AG04449 (cell line): ENCODE results near the gene CHEK2.
"Not testable (repeated sequence)": the region's sequence is repeated elsewhere in the genome, so short reads cannot be mapped to it uniquely, and the experiment has no call there.

Source experiments
- CTCF ChIA-PET: fragments of 350-600 bp; formaldehyde crosslinking; extraction: SDS; loops from one replicate; lab custom pipeline; 2021; ENCODE audit warnings: antibody characterized with exemption; lab: Yijun Ruan, JAX
- POLR2A ChIA-PET: fragments of 400-600, 350-600 bp; formaldehyde crosslinking; extraction: SDS; loops from one replicate; lab custom pipeline; 2020; ENCODE audit warnings: antibody characterized with exemption, inconsistent platforms; lab: Yijun Ruan, JAX
- DNase-seq: peaks from one replicate; pipeline ENCODE4 v3.0.0-alpha.2; 2010; ENCODE audit warnings: low read depth, low spot score
- H3K4me3 ChIP-seq: 2 replicates; pipeline ENCODE4 v1.5.1; 2011; ENCODE audit warnings: low read depth, mild to moderate bottlenecking, control low read depth, low read length
- CTCF ChIP-seq: IDR thresholded peaks from one replicate; pipeline ENCODE4 v1.5.1; 2011; ENCODE audit warnings: mild to moderate bottlenecking, moderate library complexity, low read length, control low read depth, inconsistent platforms; ENCODE audit not compliant: insufficient read depth; ENCODE audit errors: missing control alignments

The CHEK2 gene

GRCh38 chr22:28710576-28711191, 30.9 kb downstream of the CHEK2 start:
- no peak for TF ChIP-seq CTCF
- no peak overlapping the region for H3K4me3 ChIP-seq
- ChIA-PET CTCF (interaction anchor here (2.0 kb wide), 1 partner anchor 10 kb away, joined by 7 read pairs; no protein-coding TSS in a partner anchor), POLR2A (interaction anchor here (0.8 to 2.1 kb wide), 3 partner anchors 13 to 62 kb away, joined by 3 to 11 read pairs (median 9); partner anchors contain the start of genes CCDC117 and TTC28)
- peak; percentile 69 for DNase-seq

DNA sequence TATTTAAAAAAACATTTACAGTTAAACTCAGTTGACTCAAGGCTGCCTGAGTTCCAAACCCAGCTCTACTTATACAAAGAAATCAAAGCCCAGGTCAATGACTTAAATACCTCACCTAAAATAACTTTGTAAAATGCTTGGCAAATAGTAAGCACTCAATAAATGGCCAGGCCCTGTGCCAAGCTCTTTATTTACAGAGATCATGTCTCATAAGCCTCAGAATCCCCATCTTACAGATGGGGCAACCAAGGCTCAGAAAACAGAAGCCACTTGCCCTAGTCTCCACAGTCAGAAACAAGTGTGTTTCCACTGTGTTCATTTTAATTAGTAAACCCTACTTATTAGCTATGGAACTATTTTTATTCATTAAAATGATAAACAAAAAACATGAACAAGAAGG, 31.5 kb downstream of the CHEK2 start:
- H3K4me3 ChIP-seq = no peak overlapping the region
- CTCF ChIA-PET = interaction anchor here (1.2 to 2.0 kb wide), 2 partner anchors 10 to 13 kb away, joined by 3 to 7 read pairs; no protein-coding TSS in a partner anchor
- no peak for TF ChIP-seq CTCF
- no peak for DNase-seq
- POLR2A ChIA-PET = interaction anchor here (0.8 to 2.1 kb wide), 3 partner anchors 12 to 63 kb away, joined by 3 to 11 read pairs (median 9); partner anchors contain the start of genes CCDC117 and TTC28

- no peak for TF ChIP-seq CTCF
- DNase-seq = no peak
- H3K4me3 ChIP-seq = no peak overlapping the region
- ChIA-PET POLR2A (no interaction called here), CTCF (no interaction called here)
Measured at GRCh38 chr22:28706845-28707244, 34.8 kb downstream of the CHEK2 start.

GRCh38 chr22:28703436-28703835, 38.2 kb downstream of the CHEK2 start:
- no peak for TF ChIP-seq CTCF
- ChIA-PET CTCF (no interaction called here), POLR2A (no interaction called here)
- H3K4me3 ChIP-seq = no peak overlapping the region
- no peak for DNase-seq

DNA sequence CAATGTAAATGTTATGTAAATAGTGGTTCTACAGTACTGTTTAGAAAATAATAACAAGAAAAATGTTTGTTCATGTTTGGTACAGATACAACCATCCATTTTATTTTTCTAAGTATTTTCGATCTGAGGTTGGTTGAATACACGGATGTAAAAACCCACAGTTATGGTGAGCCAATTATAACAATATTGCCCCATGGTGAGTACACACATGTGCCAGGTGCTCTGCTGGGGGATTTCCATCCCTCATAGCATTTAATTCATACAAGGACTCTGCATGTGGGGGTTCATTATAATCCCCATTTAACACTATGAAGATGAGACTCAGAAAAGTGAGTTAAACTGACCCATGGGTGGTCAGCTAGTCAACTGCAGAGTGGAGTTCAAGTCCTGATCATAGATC, 38.7 kb downstream of the CHEK2 start:
- ChIA-PET CTCF (no interaction called here), POLR2A (no interaction called here)
- TF ChIP-seq CTCF = no peak
- no peak overlapping the region for H3K4me3 ChIP-seq
- no peak for DNase-seq

- DNase-seq, CTCF ChIA-PET, POLR2A ChIA-PET, H3K4me3 ChIP-seq: not testable (repeated sequence)
Measured at GRCh38 chr22:28693041-28693760, 48.4 kb downstream of the CHEK2 start.

DNA sequence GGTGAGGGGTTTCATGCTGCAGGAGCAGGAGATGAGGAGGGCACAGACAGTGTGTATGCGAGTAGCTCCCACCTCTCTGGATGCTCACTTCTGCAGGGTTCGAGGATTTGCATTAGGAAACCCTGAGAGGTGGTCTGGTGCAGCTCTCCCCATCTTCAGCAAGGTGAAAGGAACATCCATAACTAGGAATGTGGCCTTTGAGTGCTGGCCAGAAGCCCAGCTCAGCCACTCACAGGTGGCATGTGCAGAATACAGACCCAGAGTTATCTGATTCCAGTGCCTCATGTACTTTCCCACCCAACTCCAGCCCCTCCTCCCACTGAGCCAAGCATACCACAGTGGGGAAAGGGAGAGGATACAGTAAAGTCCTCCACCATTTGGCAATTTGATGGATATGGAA, 51.8 kb downstream of the CHEK2 start:
- CTCF ChIA-PET, POLR2A ChIA-PET, H3K4me3 ChIP-seq: not testable (repeated sequence)

GRCh38 chr22:28682966-28683365, 58.7 kb downstream of the CHEK2 start:
- CTCF ChIA-PET, POLR2A ChIA-PET, H3K4me3 ChIP-seq: not testable (repeated sequence)

More for the DNA sequence above, 51.8 kb downstream of the CHEK2 start:
- not testable (repeated sequence) for DNase-seq

GRCh38 chr22:28680813-28681490, 60.7 kb downstream of the CHEK2 start:
- DNase-seq, CTCF ChIA-PET, H3K4me3 ChIP-seq: not testable (repeated sequence)
- POLR2A ChIA-PET = interaction anchor here (3.5 kb wide), 1 partner anchor 29 kb away, joined by 11 read pairs; no protein-coding TSS in a partner anchor

More at GRCh38 chr22:28682966-28683365, 58.7 kb downstream of the CHEK2 start:
- DNase-seq = not testable (repeated sequence)
